ENCODE results near the gene FGF21.
"Not testable (repeated sequence)": the region's sequence is repeated elsewhere in the genome, so short reads cannot be mapped to it uniquely, and the experiment has no call there.

Gene FGF21, protein sequence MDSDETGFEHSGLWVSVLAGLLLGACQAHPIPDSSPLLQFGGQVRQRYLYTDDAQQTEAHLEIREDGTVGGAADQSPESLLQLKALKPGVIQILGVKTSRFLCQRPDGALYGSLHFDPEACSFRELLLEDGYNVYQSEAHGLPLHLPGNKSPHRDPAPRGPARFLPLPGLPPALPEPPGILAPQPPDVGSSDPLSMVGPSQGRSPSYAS

GRCh38 chr19:48755084-48755641 lies at the start of gene FGF21:
TSS of gene FGF21 (plus strand) at chr19:48755524. CDS start at chr19:48756237, 713 bp downstream.
- no peak for DNase-seq (ENCODE audit: low spot score)

GRCh38 chr19:48708471-48708870 lies 46.9 kb upstream of the FGF21 start:
- DNase-seq (ENCODE audit: low spot score) = no peak

DNA sequence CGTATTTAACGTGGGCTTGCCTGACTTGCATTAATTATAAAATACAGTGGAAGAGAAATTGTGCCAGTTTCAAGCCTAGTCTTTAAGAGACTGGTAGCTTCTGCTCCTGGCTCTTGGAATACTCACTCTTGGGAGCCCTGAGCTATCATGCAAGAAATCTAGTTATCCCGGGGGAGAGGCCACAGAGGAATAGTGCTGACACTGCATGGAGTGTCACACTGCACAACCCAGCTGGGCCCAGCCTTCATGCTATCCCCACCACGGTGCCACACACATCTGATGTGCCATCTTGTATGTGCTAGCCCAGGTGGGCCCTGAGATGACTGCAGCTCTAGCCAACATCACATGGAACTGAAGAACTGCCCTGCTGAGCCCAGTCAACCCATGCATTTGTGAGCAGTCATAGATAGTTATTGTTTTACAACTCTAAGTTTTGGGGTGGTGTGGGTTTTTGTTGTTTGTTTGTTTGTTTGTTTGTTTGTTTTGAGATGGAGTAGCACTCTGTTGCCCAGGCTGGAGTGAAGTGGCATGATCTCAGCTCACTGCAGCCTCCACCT lies 44.1 kb upstream of the FGF21 start:
- no peak for DNase-seq (ENCODE audit: low spot score)

- peak; percentile 66 for DNase-seq (ENCODE audit: low spot score)
These were observed 42.1 kb upstream of the FGF21 start for GRCh38 chr19:48713041-48713863.

DNA sequence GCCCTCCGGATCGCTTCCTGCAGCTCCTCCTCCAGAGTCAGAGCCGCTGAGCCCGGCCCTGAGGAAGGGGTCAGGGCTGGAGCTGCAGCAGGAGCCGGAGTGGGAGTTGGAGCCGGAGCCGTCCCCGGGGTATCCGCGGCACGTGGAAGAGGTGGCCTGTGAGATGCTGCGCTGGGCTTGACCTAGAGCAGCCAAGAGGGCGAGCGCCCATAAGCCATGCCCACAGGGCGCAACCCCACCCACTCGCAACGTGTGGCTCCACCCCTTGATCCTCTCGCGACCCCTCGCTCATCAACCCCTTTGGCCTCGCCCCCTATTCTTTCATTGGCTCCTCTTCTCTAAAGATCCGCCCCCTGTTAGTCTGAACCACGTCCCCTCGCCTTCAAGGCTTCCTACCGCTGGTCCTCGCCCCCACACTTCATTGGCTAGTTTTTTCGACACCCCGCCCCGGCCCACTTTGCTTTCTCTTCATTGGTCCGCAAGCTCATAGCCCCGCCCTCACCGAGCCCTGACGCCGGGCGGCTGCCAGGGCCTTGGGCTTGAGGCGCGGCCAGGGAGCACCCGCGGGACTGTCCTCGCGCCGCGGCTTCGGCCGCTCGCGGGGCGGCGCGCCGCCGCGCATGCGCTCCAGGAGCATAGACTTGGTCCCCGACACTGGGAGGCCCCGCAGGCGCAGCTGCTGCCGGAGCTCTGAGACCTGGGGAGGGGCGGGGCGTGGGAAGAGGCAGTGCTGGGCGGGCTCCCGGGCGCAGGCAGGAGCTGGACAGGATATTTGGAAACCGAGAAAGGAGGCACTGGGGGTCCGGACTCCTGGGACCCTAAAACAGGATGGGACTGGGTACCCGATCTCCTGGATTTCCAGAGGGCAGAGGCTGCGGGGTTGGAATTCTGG lies 41.2 kb upstream of the FGF21 start:
- DNase-seq (ENCODE audit: low spot score) = peak; percentile 99

DNA sequence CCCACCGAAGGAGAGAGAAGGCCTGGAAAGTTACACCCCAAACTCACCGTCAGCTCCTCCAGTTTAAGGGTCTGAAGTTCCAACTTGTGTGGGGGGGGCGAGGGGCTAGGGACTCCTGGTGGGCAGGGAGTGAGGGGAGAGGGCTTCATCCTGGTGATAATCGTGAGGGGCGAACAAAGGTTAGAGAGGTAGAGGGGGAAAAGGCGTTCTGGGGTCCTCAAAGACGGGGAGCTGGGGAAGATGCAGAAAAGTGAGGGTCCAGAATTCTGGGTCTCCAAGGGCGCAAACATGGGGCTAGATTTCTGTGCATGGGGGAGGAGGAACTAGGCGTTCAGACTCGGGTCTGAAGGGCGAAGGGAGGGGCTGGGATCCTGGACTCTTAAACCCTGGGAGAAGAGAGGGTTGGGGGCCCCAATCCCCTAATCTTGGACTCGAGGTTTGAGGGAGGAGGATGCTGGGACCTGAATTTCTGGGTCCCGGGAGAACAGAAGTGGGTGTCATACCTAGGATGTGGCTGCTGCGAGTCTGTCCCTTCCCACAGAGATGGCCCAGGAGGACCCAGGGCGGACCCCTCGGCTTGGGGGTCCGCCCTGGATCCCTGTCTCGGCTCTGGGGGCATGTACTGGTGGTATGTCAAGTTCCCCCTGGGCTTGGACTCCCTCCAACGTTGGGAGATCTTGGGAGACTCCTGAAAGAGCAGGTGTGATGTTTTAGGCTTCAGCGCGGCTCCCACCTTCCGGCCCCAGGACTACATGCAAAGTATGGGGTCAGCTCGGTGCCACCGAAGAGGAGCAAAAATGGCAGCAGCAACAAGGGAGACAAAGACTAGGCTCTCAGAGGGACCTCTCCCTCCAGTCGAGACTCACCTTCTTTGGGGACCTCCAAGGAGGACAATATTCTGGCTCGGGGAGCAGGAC lies 40.3 kb upstream of the FGF21 start:
- no peak for DNase-seq (ENCODE audit: low spot score)

- DNase-seq (ENCODE audit: low spot score) = no peak
These were observed 39.6 kb upstream of the FGF21 start for GRCh38 chr19:48715681-48716171.

- no peak for DNase-seq (ENCODE audit: low spot score)
These were observed 38.6 kb upstream of the FGF21 start for GRCh38 chr19:48716562-48717291.

DNA sequence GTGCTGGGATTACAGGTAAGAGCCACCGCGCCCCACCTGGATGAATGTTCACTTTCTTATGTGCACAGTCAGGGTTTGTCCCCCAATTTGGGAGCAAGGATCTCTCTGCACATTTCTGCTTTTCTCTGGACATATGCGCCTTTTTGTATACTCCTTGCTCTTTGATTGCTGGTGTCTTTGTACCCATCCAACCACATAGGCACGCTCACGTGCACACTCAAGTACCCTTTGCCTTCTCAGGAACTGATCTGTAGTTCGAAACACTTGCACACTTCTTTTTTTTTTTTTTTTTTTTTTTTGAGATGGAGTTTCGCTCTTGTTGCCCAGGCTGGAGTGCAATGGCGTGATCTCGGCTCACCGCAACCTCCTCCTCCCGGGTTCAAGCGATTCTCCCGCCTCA lies 37.2 kb upstream of the FGF21 start:
- not testable (repeated sequence) for DNase-seq (ENCODE audit: low spot score)

DNA sequence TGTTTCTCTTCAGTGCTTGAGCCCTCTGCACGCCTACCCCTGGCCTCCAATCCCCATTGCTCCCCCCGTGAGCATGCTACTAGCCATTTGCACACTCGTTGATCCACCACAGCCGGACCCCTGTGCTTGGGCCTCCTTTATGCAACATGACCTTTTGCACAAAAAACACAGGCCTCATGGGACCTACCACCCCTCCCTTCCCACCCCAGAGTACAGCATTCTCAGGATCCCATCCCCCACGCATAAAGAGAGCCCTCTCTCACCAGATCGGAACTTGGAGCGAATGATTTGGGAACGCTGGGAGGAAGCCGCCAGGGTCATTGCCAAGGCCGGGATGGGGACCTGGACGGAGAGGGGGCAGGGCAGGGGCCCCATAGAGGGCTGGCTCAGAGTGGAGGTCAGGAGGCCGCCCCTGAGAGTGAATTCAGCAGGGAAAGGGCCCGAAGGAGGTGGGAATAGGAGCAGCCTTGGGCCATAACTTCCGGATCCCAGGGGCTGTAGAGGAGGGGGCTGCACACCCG lies 36.6 kb upstream of the FGF21 start:
- no peak for DNase-seq (ENCODE audit: low spot score)

DNA sequence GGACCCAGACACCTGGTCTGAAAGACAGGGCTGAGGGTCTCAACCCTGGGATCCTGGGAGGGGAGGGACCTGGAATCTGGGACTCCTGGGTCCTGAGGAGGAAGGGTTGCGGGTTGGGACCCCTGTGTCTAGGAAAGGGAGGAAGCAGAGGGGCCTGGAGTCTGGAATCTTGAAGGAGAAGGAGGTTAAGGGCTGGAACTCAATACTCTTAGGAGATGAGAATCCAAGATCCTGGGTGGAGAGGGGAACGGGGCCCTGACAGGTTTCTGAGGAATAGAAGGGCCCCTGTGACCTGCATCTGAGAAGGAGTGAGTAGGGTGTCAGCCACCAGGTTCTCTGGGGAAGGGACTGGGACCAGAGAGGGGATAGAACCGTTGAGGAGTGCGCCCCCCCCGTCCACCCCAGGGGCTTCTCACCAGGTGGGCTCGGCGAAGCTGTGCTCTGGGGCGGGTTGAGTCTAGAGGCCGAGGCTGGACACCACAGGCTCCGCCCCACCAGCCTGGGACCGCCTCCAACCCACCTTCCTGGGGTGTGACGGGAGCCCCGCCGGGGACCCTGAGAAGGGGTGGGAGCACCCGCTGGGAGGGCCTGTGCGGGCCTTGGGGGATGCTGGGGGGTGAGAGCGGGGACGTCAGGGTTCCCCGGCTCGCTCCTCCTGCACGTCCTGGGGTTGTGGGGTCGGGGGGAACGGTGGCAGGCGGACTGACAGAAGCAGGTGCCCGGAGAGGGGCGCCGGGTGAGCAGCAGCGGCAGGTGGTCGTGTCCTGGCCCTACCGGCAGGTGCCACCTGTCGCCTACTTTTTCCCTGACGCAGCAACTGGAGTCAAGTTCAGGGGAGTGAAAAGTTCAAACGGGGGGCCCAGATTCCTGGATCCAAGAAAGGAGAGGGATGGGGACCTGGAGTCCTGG lies 35.8 kb upstream of the FGF21 start, which contains the start of gene MAMSTR:
MAMSTR (minus strand) TSS at position 463 of the 909 bp plus-strand sequence. CDS start 694 bp downstream, outside the sequence.
- no peak for DNase-seq (ENCODE audit: low spot score)

GRCh38 chr19:48720251-48720612 lies 35.1 kb upstream of the FGF21 start:
- DNase-seq (ENCODE audit: low spot score) = no peak

- DNase-seq (ENCODE audit: low spot score) = peak; percentile 94
These were observed 34.6 kb upstream of the FGF21 start for GRCh38 chr19:48720613-48721296.

GRCh38 chr19:48722196-48722708 lies 33.1 kb upstream of the FGF21 start:
- DNase-seq (ENCODE audit: low spot score) = no peak

- peak; percentile 62 for DNase-seq (ENCODE audit: low spot score)
These were observed 30.2 kb upstream of the FGF21 start for GRCh38 chr19:48724796-48725753.

DNA sequence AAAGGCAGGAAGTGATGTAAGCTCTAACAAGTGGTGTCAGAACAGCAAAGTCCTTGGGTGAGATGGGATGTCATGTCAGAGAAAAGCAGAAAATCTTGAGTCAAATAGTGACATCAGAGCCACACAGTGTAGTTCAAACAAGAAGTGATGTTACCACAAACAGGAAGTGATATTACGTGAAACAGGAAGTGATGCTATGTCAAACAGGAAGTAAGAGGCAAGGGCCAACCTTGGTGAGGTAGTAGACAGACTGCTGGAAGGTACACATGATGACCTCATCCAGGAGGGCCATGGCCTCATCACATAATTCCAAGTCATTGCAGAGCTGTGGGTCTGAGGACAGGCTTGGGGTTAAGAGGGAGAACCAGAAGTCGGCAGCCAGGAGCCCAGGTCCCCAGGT lies 28.8 kb upstream of the FGF21 start:
- no peak for DNase-seq (ENCODE audit: low spot score)

Measured in D341Med (cell line).